Liver (tissue), 9 donors: ENCODE measurements around the gene NPC1L1. TPM values are rescaled to one million over a fixed set of nuclear protein-coding genes. Genes with fewer than 3 reads are reported as not detected.

Source experiments
- DNase-seq: peaks from one replicate; pipeline ENCODE4 v3.0.0-alpha.2; 2017; ENCODE audit warnings: low spot score
- H3K27ac ChIP-seq, 2 donors: one replicate each; pipeline ENCODE4 v1.7.0; 2013; ENCODE audit warnings: inconsistent platforms in 2 of 2, low read length in 2 of 2, control low read depth in 1 of 2, low read depth in 1 of 2, mild to moderate bottlenecking in 1 of 2
- H3K27me3 ChIP-seq, 4 donors: one replicate each; pipeline versions ENCODE4 v1.6.1 to v1.7.0; 2013; ENCODE audit warnings: low read length in 3 of 4, inconsistent platforms in 1 of 4, mild to moderate bottlenecking in 1 of 4, moderate library complexity in 1 of 4; ENCODE audit not compliant: control insufficient read depth in 4 of 4, insufficient read depth in 4 of 4
- H3K36me3 ChIP-seq, 4 donors: one replicate each; pipeline versions ENCODE4 v1.6.1 to v1.7.0; 2013; ENCODE audit warnings: low read length in 3 of 4, mild to moderate bottlenecking in 3 of 4, low read depth in 1 of 4, moderate library complexity in 1 of 4; ENCODE audit not compliant: control insufficient read depth in 4 of 4, insufficient read depth in 3 of 4
- H3K4me1 ChIP-seq, 4 donors: one replicate each; pipeline versions ENCODE4 v1.6.1 to v1.7.0; 2013; ENCODE audit warnings: low read length in 3 of 4, mild to moderate bottlenecking in 3 of 4, moderate library complexity in 1 of 4; ENCODE audit not compliant: control insufficient read depth in 4 of 4, insufficient read depth in 4 of 4
- H3K4me3 ChIP-seq, 3 donors: one replicate each; pipeline versions ENCODE4 v1.6.1 to v1.7.0; 2013; ENCODE audit warnings: low read length in 3 of 3, control low read depth in 1 of 3, low read depth in 1 of 3, mild to moderate bottlenecking in 1 of 3
- H3K9ac ChIP-seq, 2 donors: one replicate each; pipeline ENCODE4 v1.7.0; 2013; ENCODE audit warnings: low read length in 2 of 2, mild to moderate bottlenecking in 2 of 2, moderate library complexity in 2 of 2, control low read depth in 1 of 2, low read depth in 1 of 2
- H3K9me3 ChIP-seq, 4 donors: one replicate each; pipeline versions ENCODE4 v1.6.1 to v1.7.0; 2013; ENCODE audit warnings: low read length in 3 of 4; ENCODE audit not compliant: control insufficient read depth in 4 of 4
- EGR1 ChIP-seq, 2 donors: IDR thresholded peaks; 2 replicates each; pipeline ENCODE4 v1.6.1; 2016 to 2018; ENCODE audit warnings: antibody characterized with exemption in 2 of 2, low read depth in 2 of 2
- FOXA1 ChIP-seq: IDR thresholded peaks from 2 replicates; pipeline ENCODE4 v1.6.1; 2016; ENCODE audit warnings: antibody characterized with exemption
- FOXA2 ChIP-seq: IDR thresholded peaks from 2 replicates; pipeline ENCODE4 v1.6.1; 2016; ENCODE audit warnings: antibody characterized with exemption
- GABPA ChIP-seq, 2 donors: IDR thresholded peaks in 1 of 2; conservative IDR thresholded peaks in 1 of 2; 2 replicates each; pipeline ENCODE4 v1.6.1; 2016; ENCODE audit warnings: antibody characterized with exemption in 2 of 2, mild to moderate bottlenecking in 1 of 2, moderate library complexity in 1 of 2
- HNF4A ChIP-seq, 2 donors: conservative IDR thresholded peaks; 2 replicates each; pipeline ENCODE4 v1.6.1; 2016; ENCODE audit warnings: antibody characterized with exemption in 2 of 2, mild to moderate bottlenecking in 2 of 2
- HNF4G ChIP-seq: IDR thresholded peaks from 2 replicates; pipeline ENCODE4 v1.6.1; 2016; ENCODE audit warnings: antibody characterized with exemption
- JUND ChIP-seq, 2 donors: IDR thresholded peaks; 2 replicates each; pipeline ENCODE4 v1.6.1; 2016; ENCODE audit warnings: antibody characterized with exemption in 2 of 2
- RAD21 ChIP-seq, 2 donors: IDR thresholded peaks; 2 replicates each; pipeline ENCODE4 v1.6.1; 2016; ENCODE audit warnings: antibody characterized with exemption in 2 of 2, mild to moderate bottlenecking in 2 of 2
- RXRA ChIP-seq, 2 donors: IDR thresholded peaks; 2 replicates each; pipeline ENCODE4 v1.6.1; 2017 to 2018; ENCODE audit warnings: antibody characterized with exemption in 2 of 2, mild to moderate bottlenecking in 1 of 2
- SP1 ChIP-seq: IDR thresholded peaks from 2 replicates; pipeline ENCODE4 v1.6.1; 2018; ENCODE audit warnings: antibody characterized with exemption, mild to moderate bottlenecking
- TAF1 ChIP-seq: conservative IDR thresholded peaks from 2 replicates; pipeline ENCODE4 v1.6.1; 2016; ENCODE audit warnings: antibody characterized with exemption, mild to moderate bottlenecking
- YY1 ChIP-seq: IDR thresholded peaks from 2 replicates; pipeline ENCODE4 v1.6.1; 2016; ENCODE audit warnings: antibody characterized with exemption, mild to moderate bottlenecking
- WGBS: extraction: QIAGEN DNeasy Blood & Tissue Kit; methylation state at CpG from one replicate; pipeline ENCODE4 v1.1.7; 2013; 5-methylcytosine and 5-hydroxymethylcytosine counted together
- polyA plus RNA-seq, 2 donors: library from polyadenylated mRNA; stranded (reverse) in 1 of 2; unstranded in 1 of 2; fragments of 200-250 nt in 1 of 2; fragments of >200 nt in 1 of 2; fragmentation: Nextera tagmentation in 1 of 2; extraction: Ambion mirVana in 1 of 2; gene quantifications; one replicate each; pipeline versions ENCODE4 v1.2.1 to v1.2.3, GENCODE V29; 2013 to 2015
- total RNA-seq, 2 donors: library from RNA; depleted of rRNA; stranded (reverse); fragments of >200 nt; gene quantifications; one replicate each; pipeline ENCODE4 v1.2.3, GENCODE V29; 2014
- TF ChIP-seq, protein P1 (sequence below): IDR thresholded peaks from 2 replicates; pipeline ENCODE4 v1.6.1; 2016; ENCODE audit warnings: antibody characterized with exemption
- TF ChIP-seq, protein P2 (sequence below): IDR thresholded peaks from 2 replicates; pipeline ENCODE4 v1.6.1; 2016; ENCODE audit warnings: antibody characterized with exemption
- TF ChIP-seq, protein P3 (sequence below): IDR thresholded peaks from 2 replicates; pipeline ENCODE4 v1.6.1; 2016; ENCODE audit warnings: antibody characterized with exemption
- TF ChIP-seq, protein P4 (sequence below): fragments of 150-350 bp; IDR thresholded peaks from 2 replicates; pipeline ENCODE4 v1.5.1; 2017; ENCODE audit warnings: improper control_type of control experiment, low read depth, low read length; ENCODE audit not compliant: missing input control
- donor health status: healthy.
- donor health status: healthy.
- donor health status: healthy.
- donor health status: healthy.
- donor health status: healthy.

The NPC1L1 gene
- total and polyA plus RNA-seq, 4 donors = 7.2 to 22.1 (median 15.3) TPM

DNA sequence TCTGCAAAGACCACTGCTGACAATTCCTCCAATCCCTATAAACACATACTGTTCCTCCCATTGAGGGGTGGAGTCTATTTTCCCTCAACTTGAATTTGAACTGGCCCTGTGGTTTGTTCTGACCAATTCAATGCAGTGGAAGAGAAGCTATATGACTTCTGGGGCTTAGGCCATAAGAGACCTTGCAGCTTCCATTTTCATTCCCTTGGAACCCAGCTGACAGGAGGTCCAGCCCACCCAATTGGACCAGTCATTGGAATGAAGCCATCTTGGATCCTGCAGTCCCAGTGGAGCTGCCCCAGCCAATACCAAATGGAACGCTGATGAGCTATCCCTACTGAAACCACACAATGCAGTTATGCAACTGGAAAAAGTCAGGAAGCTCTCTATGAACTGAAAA, 49.8 kb upstream of the NPC1L1 start:
- H3K27ac ChIP-seq = no peak overlapping the region
- no peak for DNase-seq
- 91% methylated on average over 1 of the region's 1 CpG for WGBS
- no peaks in the 10 kb centered on the region for H3K9me3 ChIP-seq
- peaks cover 0 to 5% (median 0%) of the 10 kb centered on the region in 4 donors for H3K4me1 ChIP-seq
- no peaks in the 10 kb centered on the region for H3K36me3 ChIP-seq
- no peak for TF ChIP-seq FOXA1
- no peak for TF ChIP-seq EGR1 (IDR thresholded peaks at IDR 0.05; ENCODE audit: low read depth in 2 of 2)
- no peak for TF ChIP-seq JUND (IDR thresholded peaks at IDR 0.05)
- no peak for TF ChIP-seq SP1
- TF ChIP-seq, protein P1, sequence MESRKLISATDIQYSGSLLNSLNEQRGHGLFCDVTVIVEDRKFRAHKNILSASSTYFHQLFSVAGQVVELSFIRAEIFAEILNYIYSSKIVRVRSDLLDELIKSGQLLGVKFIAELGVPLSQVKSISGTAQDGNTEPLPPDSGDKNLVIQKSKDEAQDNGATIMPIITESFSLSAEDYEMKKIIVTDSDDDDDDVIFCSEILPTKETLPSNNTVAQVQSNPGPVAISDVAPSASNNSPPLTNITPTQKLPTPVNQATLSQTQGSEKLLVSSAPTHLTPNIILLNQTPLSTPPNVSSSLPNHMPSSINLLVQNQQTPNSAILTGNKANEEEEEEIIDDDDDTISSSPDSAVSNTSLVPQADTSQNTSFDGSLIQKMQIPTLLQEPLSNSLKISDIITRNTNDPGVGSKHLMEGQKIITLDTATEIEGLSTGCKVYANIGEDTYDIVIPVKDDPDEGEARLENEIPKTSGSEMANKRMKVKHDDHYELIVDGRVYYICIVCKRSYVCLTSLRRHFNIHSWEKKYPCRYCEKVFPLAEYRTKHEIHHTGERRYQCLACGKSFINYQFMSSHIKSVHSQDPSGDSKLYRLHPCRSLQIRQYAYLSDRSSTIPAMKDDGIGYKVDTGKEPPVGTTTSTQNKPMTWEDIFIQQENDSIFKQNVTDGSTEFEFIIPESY = no peak
- no peak for TF ChIP-seq GABPA (IDR thresholded peaks at IDR 0.05 in 1 of 2, conservative IDR thresholded peaks at IDR 0.05 in 1 of 2)
- TF ChIP-seq, protein P2, sequence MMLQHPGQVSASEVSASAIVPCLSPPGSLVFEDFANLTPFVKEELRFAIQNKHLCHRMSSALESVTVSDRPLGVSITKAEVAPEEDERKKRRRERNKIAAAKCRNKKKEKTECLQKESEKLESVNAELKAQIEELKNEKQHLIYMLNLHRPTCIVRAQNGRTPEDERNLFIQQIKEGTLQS = no peak
- no peak for TF ChIP-seq RAD21 (IDR thresholded peaks at IDR 0.05)
- TF ChIP-seq, protein P3, sequence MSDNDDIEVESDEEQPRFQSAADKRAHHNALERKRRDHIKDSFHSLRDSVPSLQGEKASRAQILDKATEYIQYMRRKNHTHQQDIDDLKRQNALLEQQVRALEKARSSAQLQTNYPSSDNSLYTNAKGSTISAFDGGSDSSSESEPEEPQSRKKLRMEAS = no peak
- TF ChIP-seq TAF1 = no peak
- no peak for TF ChIP-seq HNF4A (conservative IDR thresholded peaks at IDR 0.05)
- no peak for TF ChIP-seq FOXA2
- TF ChIP-seq YY1 = no peak
- no peak for TF ChIP-seq RXRA (IDR thresholded peaks at IDR 0.05)
- TF ChIP-seq HNF4G = no peak
- H3K4me3 ChIP-seq = no peak overlapping the region
- no peak overlapping the region for H3K9ac ChIP-seq
- no peaks in the 10 kb centered on the region for H3K27me3 ChIP-seq

DNA sequence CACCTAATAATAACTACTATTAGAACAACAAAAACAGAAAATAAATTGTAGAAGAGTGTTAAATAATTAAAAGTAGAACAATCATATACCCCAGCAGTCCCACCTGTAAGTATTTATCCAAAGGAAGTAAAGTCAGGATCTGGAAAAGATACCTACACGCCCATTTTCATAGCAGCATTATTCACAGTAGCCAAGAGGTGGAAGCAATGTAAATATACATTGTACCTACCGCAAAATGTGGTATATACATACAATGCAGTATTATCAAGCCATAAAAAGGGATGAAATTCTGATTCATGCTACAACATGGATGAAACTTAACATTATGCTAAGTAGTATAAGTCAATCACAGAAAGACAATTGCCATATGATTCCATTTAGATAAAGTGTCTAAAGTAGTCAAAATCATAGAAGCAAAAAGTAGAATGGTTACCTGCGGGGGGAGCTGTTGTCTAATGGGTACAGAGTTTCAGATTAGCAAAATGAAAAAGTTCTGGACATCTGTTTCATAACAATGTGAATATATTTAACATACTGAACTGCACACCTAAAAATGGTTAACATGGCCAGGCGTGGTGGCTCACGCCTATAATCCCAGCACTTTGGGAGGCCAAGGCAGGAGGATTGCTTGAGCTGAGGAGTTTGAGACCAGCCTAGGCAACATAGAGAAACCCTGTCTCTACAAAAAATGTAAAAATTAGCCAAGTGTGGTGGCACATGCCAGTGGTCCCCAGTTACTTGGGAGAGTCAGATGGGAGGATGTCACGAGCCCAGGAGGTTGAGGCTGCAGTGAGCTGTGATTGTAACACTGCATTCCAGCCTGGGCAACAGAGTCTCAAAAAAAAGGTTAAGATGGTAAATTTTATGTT, 46.9 kb upstream of the NPC1L1 start:
- Histone ChIP-seq H3K4me3 (no peak overlapping the region), H3K9ac (no peak overlapping the region), H3K27me3 (no peaks in the 10 kb centered on the region), H3K4me1 (peaks cover 0 to 5% (median 0%) of the 10 kb centered on the region in 4 donors), H3K9me3 (no peaks in the 10 kb centered on the region), H3K36me3 (no peaks in the 10 kb centered on the region), H3K27ac (no peak overlapping the region)
- 21% methylated on average over 6 of the region's 6 CpGs for WGBS
- DNase-seq = peak; percentile 54
- no peak for TF ChIP-seq HNF4G
- TF ChIP-seq, protein P4, sequence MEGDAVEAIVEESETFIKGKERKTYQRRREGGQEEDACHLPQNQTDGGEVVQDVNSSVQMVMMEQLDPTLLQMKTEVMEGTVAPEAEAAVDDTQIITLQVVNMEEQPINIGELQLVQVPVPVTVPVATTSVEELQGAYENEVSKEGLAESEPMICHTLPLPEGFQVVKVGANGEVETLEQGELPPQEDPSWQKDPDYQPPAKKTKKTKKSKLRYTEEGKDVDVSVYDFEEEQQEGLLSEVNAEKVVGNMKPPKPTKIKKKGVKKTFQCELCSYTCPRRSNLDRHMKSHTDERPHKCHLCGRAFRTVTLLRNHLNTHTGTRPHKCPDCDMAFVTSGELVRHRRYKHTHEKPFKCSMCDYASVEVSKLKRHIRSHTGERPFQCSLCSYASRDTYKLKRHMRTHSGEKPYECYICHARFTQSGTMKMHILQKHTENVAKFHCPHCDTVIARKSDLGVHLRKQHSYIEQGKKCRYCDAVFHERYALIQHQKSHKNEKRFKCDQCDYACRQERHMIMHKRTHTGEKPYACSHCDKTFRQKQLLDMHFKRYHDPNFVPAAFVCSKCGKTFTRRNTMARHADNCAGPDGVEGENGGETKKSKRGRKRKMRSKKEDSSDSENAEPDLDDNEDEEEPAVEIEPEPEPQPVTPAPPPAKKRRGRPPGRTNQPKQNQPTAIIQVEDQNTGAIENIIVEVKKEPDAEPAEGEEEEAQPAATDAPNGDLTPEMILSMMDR = peak; percentile 61
- peak; percentile 93 to 95 for TF ChIP-seq RAD21 (IDR thresholded peaks at IDR 0.05)
